Osteoblast (primary cell): Measurements from ENCODE around the gene CELA3B. TPM values are rescaled to one million over a fixed set of nuclear protein-coding genes. Genes with fewer than 3 reads are reported as not detected.

Source experiments
- DNase-seq: peaks from one replicate; pipeline ENCODE4 v3.0.0; 2011; ENCODE audit warnings: low spot score, mixed read lengths; ENCODE audit not compliant: insufficient read length; ENCODE audit errors: missing footprints
- H2AFZ ChIP-seq: 2 replicates; pipeline ENCODE4 v1.6.0; 2011; ENCODE audit warnings: mild to moderate bottlenecking, low read length
- H3K27ac ChIP-seq: 2 replicates; pipeline ENCODE4 v1.5.1; 2011; ENCODE audit warnings: mild to moderate bottlenecking, low read depth, low read length, moderate library complexity
- H3K27me3 ChIP-seq: 2 replicates; pipeline ENCODE4 v1.6.0; 2012; ENCODE audit warnings: mild to moderate bottlenecking, control low read depth, inconsistent platforms, low read length, moderate library complexity; ENCODE audit not compliant: insufficient read depth
- H3K36me3 ChIP-seq: 2 replicates; pipeline ENCODE4 v1.5.1; 2011; ENCODE audit warnings: mild to moderate bottlenecking, low read length, control low read depth, moderate library complexity; ENCODE audit not compliant: insufficient read depth
- H3K4me1 ChIP-seq: 2 replicates; pipeline ENCODE4 v1.5.1; 2011; ENCODE audit warnings: mild to moderate bottlenecking, low read length, control low read depth, moderate library complexity; ENCODE audit not compliant: insufficient read depth
- H3K4me2 ChIP-seq: 2 replicates; pipeline ENCODE4 v1.6.0; 2011; ENCODE audit warnings: mild to moderate bottlenecking, low read length; ENCODE audit not compliant: insufficient read depth
- H3K4me3 ChIP-seq: fragments of 200-600 bp; sonication (generic); 3 replicates; pipeline ENCODE4 v1.5.1; 2012; ENCODE audit warnings: mild to moderate bottlenecking, low read length, inconsistent platforms; ENCODE audit not compliant: insufficient read depth
- H3K79me2 ChIP-seq: 2 replicates; pipeline ENCODE4 v1.6.0; 2012; ENCODE audit warnings: mild to moderate bottlenecking, low read length, control low read depth, inconsistent platforms; ENCODE audit not compliant: insufficient read depth
- H3K9me3 ChIP-seq: 2 replicates; pipeline ENCODE4 v1.5.1; 2011; ENCODE audit warnings: low read depth, low read length, control low read depth
- H4K20me1 ChIP-seq: 2 replicates; pipeline ENCODE4 v1.6.0; 2012; ENCODE audit warnings: mild to moderate bottlenecking, low read length, control low read depth; ENCODE audit not compliant: insufficient read depth
- total RNA-seq: library from RNA; depleted of rRNA; stranded (reverse); fragments of >200 nt; gene quantifications from 2 replicates; pipeline ENCODE4 v1.2.3, GENCODE V29; 2012
- TF ChIP-seq, protein P1 (sequence below): IDR thresholded peaks from 2 replicates; pipeline ENCODE4 v1.5.1; 2011; ENCODE audit warnings: mild to moderate bottlenecking, low read depth, low read length, moderate library complexity; ENCODE audit errors: extremely low read depth

CELA3B gene
- total RNA-seq, 1 donor: not detected

DNA sequence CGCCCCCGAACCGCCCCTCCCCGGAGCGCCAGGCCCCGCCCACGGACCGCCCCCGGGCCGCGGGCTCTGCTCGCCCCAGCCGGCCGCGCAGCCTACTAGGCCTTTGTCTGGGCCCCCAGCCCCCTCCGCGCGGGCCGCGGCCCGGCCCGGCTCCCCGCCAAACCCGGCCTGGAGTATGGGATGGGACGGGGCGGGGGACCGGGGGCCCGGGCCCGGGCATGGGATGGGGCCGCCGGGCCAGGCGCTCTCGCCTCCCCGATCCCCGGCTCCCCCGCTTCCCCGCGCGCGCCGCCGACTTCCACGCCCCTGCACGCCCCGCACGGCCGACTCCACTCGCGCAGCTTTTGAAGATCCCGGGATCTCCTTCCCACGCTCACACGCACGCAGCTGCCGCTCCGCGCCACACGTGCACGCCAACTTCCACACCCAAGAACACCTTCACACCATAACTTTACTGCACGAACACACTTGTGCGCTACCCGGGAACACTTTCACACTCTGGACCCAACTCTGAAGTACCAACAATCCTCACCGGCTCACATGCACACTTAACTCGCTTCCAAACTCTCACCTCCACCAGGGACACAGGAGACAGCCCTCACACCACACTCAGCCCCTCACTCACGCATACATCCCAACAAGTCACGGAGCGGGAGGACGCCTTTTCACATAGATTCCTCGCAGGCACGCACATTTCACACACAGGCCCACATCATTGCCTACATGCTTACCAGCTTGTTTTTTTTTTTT, 39.3 kb upstream of the CELA3B start:
- no peaks in the 10 kb centered on the region for H3K9me3 ChIP-seq
- peak overlapping the region; percentile 46 for H3K4me2 ChIP-seq
- peak overlapping the region; percentile 57 for H3K4me3 ChIP-seq
- H3K4me1 ChIP-seq: peaks cover 59% of the 10 kb centered on the region
- no peaks in the 10 kb centered on the region for H3K27me3 ChIP-seq
- H3K27ac ChIP-seq: peak overlapping the region; percentile 89
- H4K20me1 ChIP-seq: peaks cover 6% of the 10 kb centered on the region
- TF ChIP-seq, protein P1, sequence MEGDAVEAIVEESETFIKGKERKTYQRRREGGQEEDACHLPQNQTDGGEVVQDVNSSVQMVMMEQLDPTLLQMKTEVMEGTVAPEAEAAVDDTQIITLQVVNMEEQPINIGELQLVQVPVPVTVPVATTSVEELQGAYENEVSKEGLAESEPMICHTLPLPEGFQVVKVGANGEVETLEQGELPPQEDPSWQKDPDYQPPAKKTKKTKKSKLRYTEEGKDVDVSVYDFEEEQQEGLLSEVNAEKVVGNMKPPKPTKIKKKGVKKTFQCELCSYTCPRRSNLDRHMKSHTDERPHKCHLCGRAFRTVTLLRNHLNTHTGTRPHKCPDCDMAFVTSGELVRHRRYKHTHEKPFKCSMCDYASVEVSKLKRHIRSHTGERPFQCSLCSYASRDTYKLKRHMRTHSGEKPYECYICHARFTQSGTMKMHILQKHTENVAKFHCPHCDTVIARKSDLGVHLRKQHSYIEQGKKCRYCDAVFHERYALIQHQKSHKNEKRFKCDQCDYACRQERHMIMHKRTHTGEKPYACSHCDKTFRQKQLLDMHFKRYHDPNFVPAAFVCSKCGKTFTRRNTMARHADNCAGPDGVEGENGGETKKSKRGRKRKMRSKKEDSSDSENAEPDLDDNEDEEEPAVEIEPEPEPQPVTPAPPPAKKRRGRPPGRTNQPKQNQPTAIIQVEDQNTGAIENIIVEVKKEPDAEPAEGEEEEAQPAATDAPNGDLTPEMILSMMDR: no peak
- peak; percentile 97 for DNase-seq
- H3K36me3 ChIP-seq: peaks cover 8% of the 10 kb centered on the region
- peak overlapping the region; percentile 28 for H2AFZ ChIP-seq
- H3K79me2 ChIP-seq: peaks cover 43% of the 10 kb centered on the region

DNA sequence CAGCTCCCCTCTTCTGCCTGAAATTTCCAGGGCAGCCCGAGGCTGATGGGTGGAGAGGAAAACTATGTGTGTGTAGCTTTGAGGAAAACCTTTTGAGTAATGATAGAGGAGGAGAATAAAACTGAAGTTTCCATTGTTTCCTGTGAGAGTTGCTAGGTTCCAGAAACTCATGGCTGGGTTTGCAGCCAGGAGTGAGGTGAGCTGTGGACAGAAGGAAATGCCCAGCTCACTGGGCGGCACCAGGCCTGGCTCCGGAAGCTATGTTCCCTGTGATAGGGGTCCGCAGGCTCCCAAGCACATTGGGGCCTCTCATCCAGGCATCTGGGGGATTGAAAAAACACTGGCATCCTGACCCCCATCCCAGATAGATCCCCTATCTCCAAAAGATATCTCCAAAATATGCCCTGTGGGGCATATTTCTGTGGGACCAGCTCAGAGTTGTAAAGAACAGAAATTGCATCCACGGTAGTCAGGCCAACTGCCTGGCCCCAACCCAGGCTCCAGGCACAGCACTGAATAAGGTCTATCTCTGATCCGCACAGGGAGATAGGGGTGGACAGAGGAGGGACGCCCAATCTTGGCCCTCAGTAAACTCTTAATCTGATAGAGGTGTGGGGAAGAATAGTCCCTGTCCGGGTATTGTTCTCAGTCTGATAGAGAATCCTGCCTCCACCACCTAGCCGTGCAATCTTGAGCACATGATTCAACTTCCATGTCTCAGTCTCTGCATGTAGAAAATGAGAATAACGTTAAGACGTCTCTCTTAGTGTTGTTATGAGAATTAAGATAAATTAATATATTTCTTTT, 37.9 kb upstream of the CELA3B start:
- Histone ChIP-seq H3K27ac (peak overlapping the region; percentile 89), H3K4me1 (peaks cover 51% of the 10 kb centered on the region), H3K79me2 (peaks cover 29% of the 10 kb centered on the region), H3K36me3 (peaks cover 3% of the 10 kb centered on the region), H3K9me3 (no peaks in the 10 kb centered on the region), H4K20me1 (peaks cover 6% of the 10 kb centered on the region), H3K27me3 (no peaks in the 10 kb centered on the region), H3K4me3 (no peak overlapping the region), H2AFZ (peak overlapping the region; percentile 57), H3K4me2 (peak overlapping the region; percentile 25)
- no peak for DNase-seq
- TF ChIP-seq, protein P1: no peak

DNA sequence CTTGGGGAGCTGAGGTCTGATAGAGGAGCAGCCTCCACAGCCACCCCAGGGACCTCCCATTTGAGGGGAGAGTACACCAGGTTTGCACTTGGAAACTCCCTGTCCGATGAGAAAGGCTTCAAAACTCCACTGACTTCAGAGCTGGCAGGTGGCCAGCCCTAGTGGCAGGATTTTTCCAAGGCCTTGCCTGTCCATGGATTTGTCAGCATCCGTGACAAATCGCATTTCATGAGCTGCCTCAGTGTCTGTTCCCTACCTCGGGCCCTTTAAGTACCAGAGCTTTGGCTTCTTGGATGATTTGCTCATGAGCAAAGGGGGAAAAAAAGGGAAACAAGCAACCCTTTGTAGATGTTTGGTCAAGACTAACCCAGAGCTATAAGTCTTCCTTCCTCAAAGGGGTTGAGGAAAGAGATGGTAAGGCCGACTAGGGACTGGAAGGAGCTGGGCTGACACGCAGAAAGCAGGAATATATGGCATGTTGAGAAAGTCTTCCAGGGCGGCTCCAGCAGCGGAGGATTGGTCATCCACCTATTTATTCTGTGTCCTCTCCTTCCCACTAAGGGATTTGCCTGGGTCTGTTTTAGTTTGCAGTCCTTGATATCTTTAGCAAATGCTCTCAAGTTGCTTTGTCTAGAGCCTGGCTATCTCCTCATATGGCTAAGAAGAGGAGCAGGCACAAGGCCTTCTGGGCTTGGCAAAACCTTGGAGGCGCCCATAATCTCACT, 37.0 kb upstream of the CELA3B start:
- Histone ChIP-seq H3K4me1 (peaks cover 45% of the 10 kb centered on the region), H3K27me3 (no peaks in the 10 kb centered on the region), H3K36me3 (peaks cover 3% of the 10 kb centered on the region), H3K9me3 (no peaks in the 10 kb centered on the region), H3K79me2 (peaks cover 20% of the 10 kb centered on the region), H3K27ac (peak overlapping the region; percentile 89), H3K4me3 (no peak overlapping the region), H2AFZ (peak overlapping the region; percentile 39), H3K4me2 (peak overlapping the region; percentile 25), H4K20me1 (peaks cover 4% of the 10 kb centered on the region)
- DNase-seq: peak; percentile 95
- TF ChIP-seq, protein P1: peak; percentile 74
